Stimulated activated CD8-positive, alpha-beta memory T cell treated with anti-CD3 and anti-CD28 coated beads, Interleukin-4, amount 100 ng/mL, for 1 hour (primary cell): ENCODE results near the gene GPT2.

ENCODE experiments used
- DNase-seq, 2 donors: peaks; one replicate each; pipeline ENCODE4 v3.0.0-alpha.2; 2020; ENCODE audit warnings: low read depth in 2 of 2, low spot score in 1 of 2

Gene GPT2

DNA sequence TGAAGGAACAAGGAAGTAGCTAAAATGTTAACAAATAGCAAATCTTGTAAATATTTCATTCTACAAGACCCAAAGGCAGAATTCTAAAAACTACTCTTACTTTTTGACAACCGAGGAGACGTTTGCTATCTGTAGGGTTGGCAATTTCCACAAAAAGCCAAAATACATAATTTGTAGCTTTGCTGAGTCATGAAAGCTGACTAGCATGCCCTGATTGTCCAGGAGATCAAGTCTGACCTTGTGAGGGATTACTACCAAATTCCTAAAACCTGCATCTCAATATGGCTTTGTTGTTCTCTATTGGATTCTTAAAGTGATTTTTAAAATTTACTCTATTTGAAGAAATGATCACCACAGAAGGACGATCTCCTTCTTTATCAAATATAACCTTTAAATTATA, 78.5 kb downstream of the GPT2 start:
- no peak for DNase-seq

GRCh38 chr16:46968063-46968435, 83.9 kb downstream of the GPT2 start:
- no peak for DNase-seq

GRCh38 chr16:46970089-46970488, 85.9 kb downstream of the GPT2 start:
- DNase-seq: no peak

GRCh38 chr16:46971271-46971670, 87.1 kb downstream of the GPT2 start:
- no peak for DNase-seq

DNA sequence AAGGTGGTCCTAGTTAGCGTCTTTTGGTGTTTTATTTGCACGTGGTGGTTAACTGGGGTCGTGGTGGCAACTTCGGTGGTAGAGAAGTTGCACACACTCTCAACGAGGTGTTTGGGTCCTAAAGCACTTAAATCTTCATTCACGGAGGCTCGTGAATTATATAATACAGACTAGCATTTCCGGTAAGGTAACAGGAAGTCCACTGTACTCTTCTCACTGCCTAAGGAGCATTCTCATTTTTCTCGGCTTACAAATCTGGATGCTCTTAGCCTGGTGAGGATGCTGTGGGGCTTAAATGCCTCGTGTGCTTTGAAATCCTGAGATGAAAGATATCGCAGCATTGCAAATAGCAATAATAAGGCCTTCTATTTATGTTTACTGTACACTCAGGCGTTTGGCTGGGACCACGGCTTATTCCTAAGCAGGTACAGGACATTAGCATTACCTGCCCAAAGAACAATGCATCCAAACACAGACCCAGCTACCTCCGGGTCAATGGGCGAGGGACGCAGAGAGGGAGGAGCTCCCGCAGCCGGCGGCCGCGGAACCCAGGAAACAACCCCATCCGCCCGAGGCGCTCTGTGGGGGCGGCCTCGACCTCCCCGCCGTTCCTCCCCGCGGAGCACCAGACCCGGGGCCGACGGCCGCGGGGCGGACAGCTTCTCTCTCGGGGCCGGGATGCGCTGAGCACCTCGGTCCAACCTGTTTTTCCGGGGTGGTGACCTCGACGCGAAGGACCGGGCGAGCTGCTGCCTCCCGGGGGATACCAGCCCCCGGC, 88.5 kb downstream of the GPT2 start:
- DNase-seq: peak in 1 of 2 donors; percentile 20

DNA sequence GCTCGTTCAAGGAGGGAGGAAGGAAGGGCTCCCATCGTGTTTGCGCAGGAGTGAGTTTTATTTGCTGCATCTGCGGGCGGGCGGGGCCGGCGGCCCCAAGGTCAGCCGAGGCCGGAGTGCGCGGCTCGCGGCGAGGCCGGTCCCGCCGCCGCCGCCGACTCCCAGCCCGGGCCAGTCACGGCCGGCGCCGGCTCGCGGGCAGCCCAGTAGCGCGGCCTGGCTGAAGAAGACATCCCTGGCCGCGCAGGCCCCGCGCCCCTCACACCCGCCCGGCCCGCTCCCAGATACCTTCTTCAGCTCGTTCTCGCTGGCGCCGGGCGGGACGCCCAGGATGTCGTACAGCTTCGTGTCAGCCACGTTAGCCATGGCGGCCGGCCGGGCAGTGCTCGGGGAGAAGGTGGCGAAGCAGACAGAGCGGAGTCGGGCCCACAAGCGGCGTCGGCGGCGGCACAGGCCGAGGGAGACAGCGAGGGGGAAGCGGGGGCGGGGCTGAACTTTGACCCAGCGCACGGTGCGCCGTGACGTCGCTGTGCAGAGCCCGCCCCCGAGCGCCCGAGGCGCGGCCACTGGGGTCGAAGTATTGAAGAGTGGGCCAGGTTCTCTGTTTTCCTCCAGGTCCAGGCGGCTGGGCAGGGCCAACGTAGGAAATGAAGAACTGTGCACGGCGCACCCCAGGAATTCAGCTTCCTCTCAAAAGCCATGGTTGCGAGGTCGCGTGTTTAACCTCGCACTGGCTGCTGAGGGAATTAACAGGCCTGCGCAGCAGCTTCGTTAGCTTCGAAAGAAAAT, 89.2 kb downstream of the GPT2 start, which contains the start of gene DNAJA2:
TSS of gene DNAJA2 (minus strand) at position 468 of the 789 bp plus-strand sequence. CDS start at position 366, 102 bp downstream.
- DNase-seq: peak; percentile 86 to 89

- no peak for DNase-seq
Measured at GRCh38 chr16:46973996-46974324, 89.8 kb downstream of the GPT2 start.

GRCh38 chr16:46974352-46974751, 90.2 kb downstream of the GPT2 start:
- DNase-seq: no peak

DNA sequence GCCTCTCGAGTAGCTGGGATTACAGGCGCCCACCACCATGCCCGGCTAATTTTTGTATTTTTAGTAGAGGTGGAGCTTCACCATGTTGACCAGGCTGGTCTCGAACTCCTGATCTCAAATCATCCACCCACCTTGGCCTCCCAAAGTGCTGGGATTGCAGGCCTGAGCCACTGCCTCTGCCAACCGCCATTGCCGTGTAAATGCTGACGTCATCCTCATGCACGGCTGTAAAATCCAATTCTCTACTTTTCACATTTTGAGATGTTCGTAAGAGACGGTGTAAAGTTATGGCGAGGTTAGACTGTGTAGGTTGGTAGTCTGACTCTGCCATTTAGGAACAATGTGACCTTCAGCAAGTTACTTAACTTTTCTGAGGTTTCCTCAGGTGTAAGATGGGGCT, 91.0 kb downstream of the GPT2 start:
- DNase-seq: no peak

GRCh38 chr16:46975908-46976470, 91.8 kb downstream of the GPT2 start:
- DNase-seq: no peak

DNA sequence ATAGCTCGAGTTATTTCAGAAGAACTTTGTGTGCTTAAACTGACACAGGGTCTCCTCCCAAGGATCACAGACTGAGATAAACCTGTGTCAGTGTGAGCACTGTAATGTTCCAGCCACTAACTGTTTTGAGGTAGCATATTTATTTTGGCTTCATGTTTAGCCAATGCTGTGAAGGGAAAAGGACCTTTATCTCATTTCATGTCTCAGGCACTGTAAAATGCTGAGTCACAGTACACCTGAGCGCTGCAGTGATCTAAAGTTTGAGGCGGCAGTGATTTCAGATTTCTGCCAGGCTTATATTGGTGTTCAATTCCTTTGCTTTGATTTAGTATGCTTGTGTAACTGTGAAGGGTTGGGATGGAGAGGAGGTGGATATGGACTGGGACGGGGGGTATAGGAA, 92.4 kb downstream of the GPT2 start:
- DNase-seq: no peak
